ENCODE results near the gene CFAP45. TPM values are rescaled to one million over a fixed set of nuclear protein-coding genes. Genes with fewer than 3 reads are reported as not detected.
A peak's percentile ranks its signal among the peaks of the same experiment; 100 is the strongest.

Gene CFAP45
- polyA plus RNA-seq, 6 donors from 2014 or later: 0.29 to 0.93 (median 0.41) TPM; not detected in 1

DNA sequence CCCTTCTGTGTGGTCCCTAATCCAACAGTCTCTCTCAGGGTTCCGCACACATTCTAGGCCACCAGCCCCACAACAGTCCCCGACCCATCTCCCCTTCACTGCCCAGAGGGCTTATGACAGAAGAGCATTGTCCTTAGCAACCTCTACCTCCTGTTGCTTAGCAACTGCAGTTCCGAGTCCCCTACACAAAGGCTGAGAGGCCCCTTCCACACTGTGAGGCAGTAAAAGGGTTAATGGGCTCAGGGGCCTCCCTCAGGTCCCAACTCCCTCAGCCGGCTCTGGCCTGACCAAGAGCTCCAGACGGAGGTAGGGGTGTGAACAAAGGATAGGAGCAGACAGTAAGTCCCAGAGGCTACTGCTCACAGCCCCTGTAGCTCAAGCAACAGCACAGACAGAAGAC is 41.2 kb upstream of the CFAP45 start:
- H3K4me1 Mint-ChIP-seq: peaks cover 48 to 64% (median 63%) of the 10 kb centered on the region in 3 donors
- H3K27ac Mint-ChIP-seq: no peak overlapping the region
- peaks cover 11 to 30% (median 28%) of the 10 kb centered on the region in 3 donors for H3K27me3 Mint-ChIP-seq
- no peak overlapping the region for H3K4me3 Mint-ChIP-seq
- no peak for DNase-seq
- no peaks in the 10 kb centered on the region for H3K9me3 Mint-ChIP-seq
- ATAC-seq (ENCODE audit: low read depth in 2 of 2): no peak
- H3K36me3 Mint-ChIP-seq: peaks cover 0 to 5% of the 10 kb centered on the region in 2 donors

DNA sequence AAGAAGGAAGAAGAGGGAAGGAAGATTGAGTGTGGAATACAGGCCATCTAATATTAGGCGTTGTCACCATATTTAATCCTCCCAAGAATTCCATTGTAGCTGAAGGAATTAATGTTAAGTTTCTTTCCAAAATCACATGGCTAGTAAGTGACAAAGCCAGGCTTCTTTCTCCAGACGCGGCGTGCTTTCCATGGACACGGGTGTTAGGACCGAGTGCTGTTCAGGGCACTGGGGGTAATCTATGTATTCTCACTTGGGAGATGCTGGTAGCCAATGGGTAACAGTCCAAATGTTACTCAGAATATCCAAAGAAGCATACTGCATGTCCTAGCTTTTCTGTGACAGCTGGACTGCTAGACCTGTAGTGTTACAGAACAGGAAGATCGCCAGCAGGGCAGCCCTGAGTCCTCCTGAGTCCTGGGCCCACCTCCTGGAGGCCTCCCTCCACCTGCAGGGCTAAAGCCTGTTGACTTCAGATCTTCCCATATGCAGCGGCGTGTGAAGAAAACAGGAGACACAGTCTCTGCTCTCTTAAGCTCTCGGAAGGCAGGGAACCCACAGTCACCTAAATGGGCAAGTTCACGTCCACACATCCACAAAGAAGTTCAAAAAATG is 40.1 kb upstream of the CFAP45 start:
- ATAC-seq (ENCODE audit: low read depth in 2 of 2) (no peak), DNase-seq (no peak)
- Mint-ChIP-seq H3K9me3 (no peaks in the 10 kb centered on the region), H3K4me3 (peak overlapping the region in 1 of 8 donors; percentile 7), H3K4me1 (peaks cover 51 to 68% (median 64%) of the 10 kb centered on the region in 3 donors), H3K27me3 (peaks cover 7 to 20% (median 20%) of the 10 kb centered on the region in 3 donors), H3K36me3 (peaks cover 0 to 5% of the 10 kb centered on the region in 2 donors), H3K27ac (peak overlapping the region in 4 of 6 donors; percentile 22 to 83 (median 58))

DNA sequence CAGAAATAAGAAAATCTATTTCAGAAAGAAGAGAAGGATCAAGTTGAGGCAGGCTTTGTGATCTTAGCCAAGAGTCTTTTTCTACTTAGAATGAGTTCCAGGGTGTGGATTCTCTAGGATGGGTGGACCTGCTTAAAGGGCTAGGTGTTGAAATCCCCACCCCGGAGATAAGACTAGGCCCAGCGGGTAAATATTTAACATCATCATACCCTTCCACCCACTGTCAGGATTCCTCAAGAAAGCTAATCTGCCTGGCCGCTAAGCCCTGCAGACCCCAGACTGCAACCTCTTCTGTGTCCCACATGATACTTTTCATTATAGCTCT is 39.7 kb upstream of the CFAP45 start:
- Mint-ChIP-seq H3K4me1 (peaks cover 47 to 68% (median 63%) of the 10 kb centered on the region in 3 donors), H3K4me3 (peak overlapping the region in 2 of 8 donors; percentile 4 to 7), H3K27me3 (peaks cover 2 to 15% (median 15%) of the 10 kb centered on the region in 3 donors), H3K27ac (peak overlapping the region in 1 of 6 donors; percentile 19), H3K36me3 (peaks cover 0 to 5% of the 10 kb centered on the region in 2 donors), H3K9me3 (no peaks in the 10 kb centered on the region)
- DNase-seq: no peak
- no peak for ATAC-seq (ENCODE audit: low read depth in 2 of 2)

DNA sequence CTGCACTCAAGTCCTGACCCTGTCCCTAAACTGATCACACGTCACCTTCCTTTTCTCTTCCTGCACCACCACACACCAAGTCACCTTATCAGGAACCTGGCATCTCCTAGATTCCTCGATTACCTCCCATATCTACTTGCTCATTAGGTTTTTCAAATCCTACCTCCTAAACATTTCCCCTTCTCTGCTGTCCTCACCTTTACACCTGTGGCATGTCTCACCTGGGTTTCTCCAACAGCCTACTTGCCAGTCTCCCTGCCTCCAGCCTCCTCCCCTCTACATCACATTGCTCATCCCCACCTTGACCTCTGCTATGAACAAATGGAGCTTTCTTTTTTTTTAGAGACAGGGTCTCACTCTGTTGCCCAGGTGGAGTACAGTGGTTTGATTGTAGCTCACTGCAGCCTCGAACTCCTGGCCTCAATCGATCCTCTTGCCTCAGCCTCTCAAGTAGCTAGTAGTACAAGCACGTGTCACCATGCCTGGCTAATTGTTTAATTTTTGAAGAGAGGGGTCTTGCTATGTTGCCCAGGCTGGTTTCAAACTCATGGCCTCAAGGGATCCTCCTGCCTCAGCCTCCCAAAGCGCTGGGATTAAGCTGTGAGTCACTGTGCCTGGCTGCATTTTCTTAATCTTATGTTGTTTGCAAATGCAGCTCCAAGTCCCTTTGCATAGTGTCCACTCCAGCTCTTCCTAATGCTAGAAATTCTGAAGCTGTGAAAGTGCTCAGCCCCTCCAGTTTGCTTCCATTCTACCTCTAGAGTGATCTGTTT is 39.1 kb upstream of the CFAP45 start:
- H3K27me3 Mint-ChIP-seq: peaks cover 0 to 10% (median 10%) of the 10 kb centered on the region in 3 donors
- peak overlapping the region in 5 of 8 donors; percentile 1 to 50 (median 12) for H3K4me3 Mint-ChIP-seq
- ATAC-seq (ENCODE audit: low read depth in 2 of 2) (no peak), DNase-seq (no peak)
- peaks cover 46 to 67% (median 59%) of the 10 kb centered on the region in 3 donors for H3K4me1 Mint-ChIP-seq
- H3K27ac Mint-ChIP-seq: peak overlapping the region in 4 of 6 donors; percentile 14 to 80 (median 48)
- no peaks in the 10 kb centered on the region for H3K9me3 Mint-ChIP-seq
- H3K36me3 Mint-ChIP-seq: peaks cover 0 to 5% of the 10 kb centered on the region in 2 donors

DNA sequence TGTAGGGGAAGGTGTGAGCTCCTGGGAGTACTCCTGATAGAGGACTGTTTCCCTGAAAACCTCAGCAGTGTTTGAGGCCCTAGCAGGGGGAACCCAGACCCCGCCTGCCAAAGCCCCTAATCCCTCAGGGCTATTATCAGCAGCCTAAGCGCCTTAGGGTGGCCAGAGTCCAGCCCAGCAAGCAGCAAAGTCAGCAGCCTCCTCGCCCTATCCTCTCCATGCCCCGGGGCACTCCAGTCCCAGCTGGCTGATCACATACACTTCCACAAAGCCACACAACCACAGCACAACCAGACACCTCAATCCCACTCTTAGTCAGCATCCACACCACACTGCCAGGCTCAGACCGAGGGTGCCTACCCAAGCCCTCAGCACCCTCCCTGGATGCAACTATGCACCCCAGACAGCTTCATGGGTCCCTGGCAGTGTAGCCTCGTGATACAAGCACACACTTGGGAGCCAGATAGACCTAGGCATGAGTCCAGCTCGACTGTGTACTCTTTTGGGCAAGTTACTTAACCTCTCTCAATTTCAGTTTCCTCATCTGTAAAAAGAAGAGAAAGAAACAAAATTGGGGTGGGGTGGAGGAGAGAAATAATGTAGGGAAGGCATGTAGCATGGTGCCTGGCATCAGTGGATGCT is 38.4 kb upstream of the CFAP45 start:
- no peak for DNase-seq
- Mint-ChIP-seq H3K27ac (peak overlapping the region in 4 of 6 donors; percentile 32 to 84 (median 66)), H3K4me3 (peak overlapping the region in 6 of 8 donors; percentile 61 to 92 (median 80)), H3K9me3 (no peaks in the 10 kb centered on the region), H3K4me1 (peaks cover 46 to 68% (median 63%) of the 10 kb centered on the region in 3 donors), H3K36me3 (peaks cover 0 to 5% of the 10 kb centered on the region in 2 donors), H3K27me3 (peaks cover 0 to 6% (median 2%) of the 10 kb centered on the region in 3 donors)
- no peak for ATAC-seq (ENCODE audit: low read depth in 2 of 2)

DNA sequence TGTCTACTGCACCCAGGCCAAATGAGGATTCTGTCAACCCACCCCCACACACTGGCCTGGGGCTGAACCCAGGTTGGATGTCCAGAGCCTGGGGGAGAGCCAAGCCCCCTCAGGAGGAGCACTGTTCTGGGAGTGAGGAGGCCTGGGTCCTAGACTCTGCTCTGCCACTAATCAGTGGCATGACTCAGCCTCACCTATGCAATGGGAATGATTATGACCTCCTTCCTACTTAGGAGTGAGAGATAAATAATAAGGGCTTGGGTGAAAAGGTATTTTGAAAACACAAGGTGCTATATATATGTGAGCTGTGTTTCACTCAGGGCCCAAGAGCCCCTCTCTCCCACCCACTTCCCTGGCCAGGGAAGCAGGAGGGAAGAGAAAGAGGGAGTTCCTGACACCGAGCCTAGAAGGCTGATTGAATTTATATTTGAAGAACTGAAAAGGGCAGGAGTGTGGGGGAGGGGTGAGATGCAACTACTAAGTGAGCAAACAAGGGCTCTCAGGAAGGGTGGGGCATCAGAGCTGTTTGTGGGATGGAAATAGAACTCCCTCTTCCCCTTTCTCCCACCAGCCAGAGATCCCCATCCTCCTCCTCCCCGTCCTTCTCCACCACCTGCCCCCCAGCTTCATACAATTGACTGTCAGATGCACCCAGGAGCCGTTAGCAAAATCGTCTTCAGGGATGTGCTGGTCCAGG is 37.2 kb upstream of the CFAP45 start:
- peak; percentile 20 to 22 for ATAC-seq (ENCODE audit: low read depth in 2 of 2)
- Mint-ChIP-seq H3K27me3 (peaks cover 0 to 5% (median 0%) of the 10 kb centered on the region in 3 donors), H3K9me3 (no peaks in the 10 kb centered on the region), H3K4me3 (peak overlapping the region; percentile 29 to 92 (median 81)), H3K27ac (peak overlapping the region in 5 of 6 donors; percentile 47 to 94 (median 79)), H3K36me3 (no peaks in the 10 kb centered on the region), H3K4me1 (peaks cover 46 to 67% (median 63%) of the 10 kb centered on the region in 3 donors)
- DNase-seq: no peak

DNA sequence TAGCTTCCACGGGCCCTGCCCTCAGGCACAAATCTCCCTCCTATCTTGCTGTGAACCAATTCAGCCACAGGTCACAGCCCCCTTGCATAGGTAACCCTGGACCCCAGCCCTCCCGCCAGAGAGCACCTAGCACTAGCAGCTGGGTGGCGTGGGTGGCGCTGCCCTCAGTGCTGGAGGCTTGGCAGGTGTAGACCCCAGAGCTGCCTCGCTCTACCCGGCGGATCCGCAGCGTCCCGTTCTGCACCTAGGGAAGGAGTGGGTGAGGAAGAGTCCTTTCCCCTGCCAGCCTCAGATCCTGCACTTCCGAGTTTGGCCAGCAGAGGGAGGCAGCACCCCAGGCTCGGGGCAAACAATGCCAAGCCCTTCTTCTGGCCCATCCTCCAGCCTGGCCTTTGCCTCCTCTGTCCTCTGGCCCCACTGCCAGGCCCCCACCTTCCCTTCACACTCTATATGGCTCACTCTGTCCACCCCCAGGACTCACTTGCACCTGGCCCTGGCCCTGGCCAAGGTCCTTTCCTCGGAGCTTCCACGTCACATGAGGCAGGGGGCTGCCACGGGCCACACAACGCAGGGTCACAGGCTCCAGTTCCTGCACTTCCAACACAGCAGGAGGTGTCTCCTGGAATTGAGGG is 36.4 kb upstream of the CFAP45 start:
- Mint-ChIP-seq H3K9me3 (no peaks in the 10 kb centered on the region), H3K36me3 (no peaks in the 10 kb centered on the region), H3K4me1 (peaks cover 50 to 64% (median 63%) of the 10 kb centered on the region in 3 donors), H3K27me3 (peaks cover 0 to 5% (median 0%) of the 10 kb centered on the region in 3 donors), H3K4me3 (peak overlapping the region in 7 of 8 donors; percentile 38 to 85 (median 71)), H3K27ac (peak overlapping the region in 4 of 6 donors; percentile 32 to 87 (median 47))
- DNase-seq (peak; percentile 76), ATAC-seq (ENCODE audit: low read depth in 2 of 2) (peak; percentile 73 to 76)

DNA sequence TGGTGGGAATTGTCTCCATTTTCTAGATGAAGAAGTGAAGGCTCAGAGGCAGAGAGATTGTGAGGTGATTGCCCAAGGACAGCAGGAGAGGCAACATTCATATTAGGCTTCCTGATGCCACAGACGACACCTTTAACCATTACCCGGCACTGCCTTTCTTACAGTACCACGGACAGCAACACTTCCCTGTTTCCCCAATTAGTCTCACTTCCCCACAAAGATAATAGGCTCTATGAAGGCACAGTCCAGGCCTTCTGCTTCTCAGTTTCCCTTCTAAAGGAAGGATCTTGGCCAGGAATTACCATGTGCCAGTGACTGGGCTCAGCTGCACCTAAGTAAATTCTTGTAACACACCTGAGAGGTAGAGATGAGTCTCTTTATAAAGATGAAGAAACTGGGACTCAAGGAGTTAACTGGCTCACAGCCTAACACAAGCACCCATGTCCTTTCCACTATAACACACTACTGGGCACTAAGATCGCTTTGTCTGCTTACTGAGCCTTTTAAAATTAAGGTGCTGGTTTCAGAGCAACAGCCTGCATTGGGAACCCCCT is 35.8 kb upstream of the CFAP45 start:
- H3K27me3 Mint-ChIP-seq: peaks cover 0 to 5% (median 2%) of the 10 kb centered on the region in 3 donors
- H3K27ac Mint-ChIP-seq: peak overlapping the region in 3 of 6 donors; percentile 32 to 85 (median 73)
- no peaks in the 10 kb centered on the region for H3K36me3 Mint-ChIP-seq
- H3K4me3 Mint-ChIP-seq: peak overlapping the region in 5 of 8 donors; percentile 3 to 82 (median 61)
- DNase-seq: no peak
- peaks cover 51 to 63% (median 61%) of the 10 kb centered on the region in 3 donors for H3K4me1 Mint-ChIP-seq
- H3K9me3 Mint-ChIP-seq: no peaks in the 10 kb centered on the region
- ATAC-seq (ENCODE audit: low read depth in 2 of 2): peak; percentile 24 to 40

DNA sequence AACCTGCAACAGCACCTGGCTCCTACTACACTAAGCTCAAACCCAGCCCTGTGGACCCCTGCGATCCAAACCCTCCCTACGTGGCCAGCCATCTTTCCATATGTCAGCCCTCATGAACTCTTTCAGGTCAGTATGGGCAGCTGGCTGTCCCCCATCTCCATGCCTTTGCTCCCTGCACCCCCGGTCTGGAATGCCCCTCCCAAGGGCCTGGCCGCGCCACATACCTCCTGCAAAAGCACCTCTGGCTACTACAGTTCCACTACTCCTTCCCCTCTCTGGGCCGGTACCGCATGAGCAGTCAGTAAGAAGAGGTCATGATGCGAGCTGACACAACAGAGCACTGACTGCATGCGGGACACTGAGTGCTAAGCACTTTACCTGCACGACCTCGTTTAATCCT is 35.3 kb upstream of the CFAP45 start:
- ATAC-seq (ENCODE audit: low read depth in 2 of 2) (no peak), DNase-seq (no peak)
- H3K36me3 Mint-ChIP-seq: no peaks in the 10 kb centered on the region
- peaks cover 50 to 60% (median 59%) of the 10 kb centered on the region in 3 donors for H3K4me1 Mint-ChIP-seq
- H3K9me3 Mint-ChIP-seq: no peaks in the 10 kb centered on the region
- peak overlapping the region in 2 of 8 donors; percentile 61 to 82 for H3K4me3 Mint-ChIP-seq
- peak overlapping the region in 3 of 6 donors; percentile 64 to 85 (median 73) for H3K27ac Mint-ChIP-seq
- H3K27me3 Mint-ChIP-seq: peaks cover 0 to 10% (median 5%) of the 10 kb centered on the region in 3 donors

DNA sequence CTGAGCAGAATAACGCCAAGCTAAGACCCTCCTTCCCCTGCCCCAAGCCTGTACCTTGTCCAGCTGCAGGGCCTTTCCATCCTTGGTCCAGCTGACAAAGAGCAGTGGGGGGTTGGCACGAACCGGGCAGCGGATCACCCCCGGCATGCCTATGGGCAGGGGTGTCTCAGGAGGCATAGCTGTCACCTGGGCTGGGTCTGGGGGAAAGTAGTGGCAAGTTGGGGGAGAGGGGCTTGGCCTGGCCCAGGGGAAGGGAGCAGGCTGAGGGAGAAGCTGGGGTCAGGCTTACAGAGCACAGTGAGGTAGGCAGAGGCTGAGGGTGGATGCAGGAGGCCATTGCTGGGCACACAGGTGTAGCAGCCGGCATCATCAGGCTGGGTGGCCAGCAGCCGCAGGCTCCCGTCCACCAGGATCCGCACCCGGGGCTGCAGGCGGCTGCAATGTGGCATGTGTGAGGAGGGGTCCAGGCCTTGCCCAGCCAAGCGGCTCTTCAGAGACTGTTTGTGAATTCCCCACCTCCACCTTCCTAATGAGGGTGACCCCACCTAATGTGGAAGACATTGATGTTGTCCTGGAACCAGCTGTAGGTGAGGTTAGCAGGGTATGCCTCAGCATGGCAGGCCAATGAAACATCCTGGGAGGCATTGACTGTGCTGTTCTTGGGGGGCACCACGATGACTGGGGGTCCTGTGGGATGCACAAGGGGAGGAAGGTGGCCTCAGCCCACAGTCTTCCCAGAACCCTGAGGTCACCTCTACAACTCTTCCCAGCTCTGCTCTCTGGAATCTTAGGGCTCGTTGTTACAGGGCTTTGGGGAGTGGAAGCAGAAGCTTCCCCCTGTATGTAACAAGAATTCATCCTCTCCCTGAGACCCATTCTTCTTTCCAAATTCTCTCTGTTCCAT is 34.4 kb upstream of the CFAP45 start:
- Mint-ChIP-seq H3K4me1 (peaks cover 43 to 50% (median 50%) of the 10 kb centered on the region in 3 donors), H3K36me3 (no peaks in the 10 kb centered on the region), H3K9me3 (no peaks in the 10 kb centered on the region), H3K4me3 (no peak overlapping the region), H3K27ac (peak overlapping the region in 1 of 6 donors; percentile 57), H3K27me3 (peaks cover 0 to 16% (median 7%) of the 10 kb centered on the region in 3 donors)
- DNase-seq (no peak), ATAC-seq (ENCODE audit: low read depth in 2 of 2) (no peak)

DNA sequence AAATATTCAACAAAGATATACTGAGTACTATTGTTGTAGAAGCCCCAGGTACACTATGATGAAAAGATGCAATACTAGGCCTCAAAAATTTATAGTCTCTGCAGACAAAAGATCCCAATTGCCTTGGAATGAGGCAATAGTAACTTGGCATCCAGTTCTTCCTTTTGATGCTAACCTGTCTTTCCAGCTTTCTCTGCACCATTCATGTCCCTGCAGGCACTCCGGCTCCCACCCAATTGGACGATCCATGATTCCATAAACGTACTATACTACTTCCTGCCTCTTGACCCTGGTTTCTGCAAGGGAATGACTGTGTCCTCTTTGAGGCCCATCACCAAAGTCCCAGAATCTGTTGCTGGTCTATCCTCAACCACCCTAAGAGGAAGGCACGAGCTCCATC is 33.4 kb upstream of the CFAP45 start:
- Mint-ChIP-seq H3K27ac (no peak overlapping the region), H3K9me3 (no peaks in the 10 kb centered on the region), H3K36me3 (peaks cover 0 to 6% of the 10 kb centered on the region in 2 donors), H3K4me1 (peaks cover 39 to 45% (median 40%) of the 10 kb centered on the region in 3 donors), H3K4me3 (no peak overlapping the region), H3K27me3 (peaks cover 0 to 23% (median 14%) of the 10 kb centered on the region in 3 donors)
- DNase-seq: no peak
- no peak for ATAC-seq (ENCODE audit: low read depth in 2 of 2)
